ENCODE data around the gene SPATA32. TPM values are rescaled to one million over a fixed set of nuclear protein-coding genes. Genes with fewer than 3 reads are reported as not detected.

SPATA32 gene
- total RNA-seq, 2 experiments from 2014 or later, result 0.23 to 0.49 TPM

DNA sequence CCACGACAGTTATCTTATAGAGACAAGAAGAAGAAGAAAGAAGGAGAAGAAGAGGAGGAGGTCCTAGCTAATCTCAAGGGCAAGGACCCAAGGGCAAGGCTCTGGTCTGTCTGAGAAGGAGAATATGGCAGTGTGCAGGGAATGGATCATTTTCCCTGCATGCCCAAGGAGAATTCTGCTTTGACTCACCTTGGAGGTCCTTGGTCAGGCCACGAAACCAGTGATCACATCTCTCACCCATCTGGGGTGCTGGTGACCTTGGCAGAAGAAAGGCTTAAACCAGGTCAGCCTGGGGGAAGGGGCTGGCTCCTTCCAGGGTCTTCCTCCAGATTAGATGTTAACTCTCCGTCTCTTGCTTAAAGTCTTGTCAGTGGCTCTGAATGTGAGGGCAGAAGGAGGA, 41.8 kb downstream of the SPATA32 start:
- Mint-ChIP-seq H3K36me3 (peaks cover 53% of the 10 kb centered on the region), H3K4me1 (peaks cover 35% of the 10 kb centered on the region), H3K4me3 (peak overlapping the region; percentile 88), H3K27me3 (no peaks in the 10 kb centered on the region), H3K27ac (peak overlapping the region; percentile 62), H3K9me3 (ENCODE audit: low read depth) (no peaks in the 10 kb centered on the region)
- no peak for DNase-seq
- ATAC-seq, result no peak
- CTCF ChIA-PET, result interaction anchor here (0.7 to 12.6 kb wide), 25 partner anchors 15 to 173 kb away, joined by 3 to 386 read pairs (median 14); partner anchors contain the start of genes ACBD4, HEXIM1 and HEXIM2

DNA sequence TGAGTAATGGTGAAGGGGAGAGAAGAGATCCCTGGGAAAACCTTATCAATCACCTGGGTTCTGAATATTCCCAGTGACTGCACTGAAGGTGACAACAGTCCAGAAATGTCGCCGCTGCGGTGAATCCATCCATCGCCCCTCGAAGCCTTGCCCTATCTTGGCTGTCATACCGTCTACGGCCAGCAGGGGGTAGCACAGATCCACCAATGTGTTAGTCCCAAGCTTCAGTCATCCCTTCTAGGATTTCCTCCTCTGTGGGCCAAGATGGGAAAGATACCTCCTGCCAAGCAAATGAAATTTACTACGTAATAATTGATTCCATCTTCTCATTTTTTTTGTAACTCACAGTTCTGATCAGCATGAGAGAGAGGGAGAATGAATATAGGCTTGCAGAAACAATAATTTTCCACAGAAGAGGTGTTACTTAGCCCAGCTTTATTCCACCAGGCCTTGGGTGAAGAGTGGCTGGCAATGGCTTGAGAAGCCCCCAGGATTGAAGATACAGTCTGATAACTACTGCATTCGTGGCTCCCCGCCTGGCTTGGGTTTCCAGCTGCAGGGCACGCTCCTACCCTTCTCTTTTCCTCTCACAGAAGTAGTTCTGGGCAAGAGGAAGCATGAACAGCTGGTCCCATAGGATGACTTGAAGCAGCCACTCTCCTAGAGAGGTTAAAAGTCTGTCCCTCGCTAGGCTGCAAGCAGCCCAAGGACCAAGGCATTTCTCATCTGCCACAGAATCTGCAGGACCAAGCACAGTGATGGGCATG, 42.8 kb downstream of the SPATA32 start:
- Mint-ChIP-seq H3K36me3 (peaks cover 49% of the 10 kb centered on the region), H3K9me3 (ENCODE audit: low read depth) (no peaks in the 10 kb centered on the region), H3K27ac (peak overlapping the region; percentile 62), H3K4me3 (peak overlapping the region; percentile 88), H3K4me1 (peaks cover 34% of the 10 kb centered on the region), H3K27me3 (no peaks in the 10 kb centered on the region)
- DNase-seq (peak; percentile 89), ATAC-seq (no peak)
- CTCF ChIA-PET, result interaction anchor here (0.8 to 12.6 kb wide), 42 partner anchors 8 to 178 kb away, joined by 3 to 386 read pairs (median 7); partner anchors contain the start of genes ACBD4, HEXIM1, HEXIM2 and MAP3K14

Other genes starting within 250 kb of the SPATA32 start
- 10 to 100 TPM; 29.4 to 34.3 TPM for gene DCAKD, start 210.5 kb downstream of the SPATA32 start, total RNA-seq
- 100 to 1,000 TPM; 136 to 148 TPM for gene NMT1, start 200.8 kb downstream of the SPATA32 start, total RNA-seq
- 1 to 10 TPM; 2.6 to 5.2 TPM for gene PLCD3, start 129.6 kb downstream of the SPATA32 start, total RNA-seq
- 10 to 100 TPM; 14.9 to 20.6 TPM for gene ACBD4, start 126.4 kb downstream of the SPATA32 start, total RNA-seq
- gene HEXIM1, start 113.6 kb downstream of the SPATA32 start, total RNA-seq, result 10 to 100 TPM; 40.2 to 42.4 TPM
- 1 to 10 TPM; 6.9 to 7.5 TPM for gene HEXIM2, start 100.2 kb downstream of the SPATA32 start, total RNA-seq
- 100 to 1,000 TPM; 482 to 504 TPM for gene FMNL1, start 40.2 kb downstream of the SPATA32 start, total RNA-seq
- 10 to 100 TPM; 39.3 to 43.0 TPM for gene MAP3K14, start 54.9 kb upstream of the SPATA32 start, total RNA-seq
- 100 to 1,000 TPM in 1 of 2 experiments, 10 to 100 TPM in 1; 79.5 to 104 TPM for gene ARHGAP27, start 170.8 kb upstream of the SPATA32 start, total RNA-seq
- gene PLEKHM1, start 228.6 kb upstream of the SPATA32 start, total RNA-seq, result 10 to 100 TPM; 49.0 to 51.2 TPM